ENCODE results near the gene SNAPIN. TPM values are rescaled to one million over a fixed set of nuclear protein-coding genes. Genes with fewer than 3 reads are reported as not detected.
"Not testable (repeated sequence)": the region's sequence is repeated elsewhere in the genome, so short reads cannot be mapped to it uniquely, and the experiment has no call there.

SNAPIN gene
- total and polyA plus RNA-seq, 5 experiments from 2014 or later = 28.2 to 77.4 (median 66.6) TPM

DNA sequence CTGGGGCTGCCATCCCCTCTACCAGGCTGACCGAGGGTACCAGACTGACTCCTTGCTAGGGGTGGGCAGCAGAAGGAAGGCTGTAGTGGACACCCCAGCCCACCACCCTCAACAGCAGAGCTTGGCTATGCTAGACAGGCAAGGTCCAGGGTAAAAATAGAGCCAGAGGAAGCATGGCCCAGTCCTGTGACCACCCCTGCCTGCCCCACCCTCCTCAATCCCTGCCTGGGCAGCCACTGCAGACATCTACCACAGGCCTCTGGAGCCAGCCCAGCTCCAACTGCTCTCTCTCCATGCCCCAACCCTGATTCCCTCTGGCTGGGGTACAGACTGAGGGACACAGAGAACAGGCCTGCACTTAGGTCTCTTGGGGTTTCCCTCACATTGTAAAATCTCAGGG lies 28.5 kb upstream of the SNAPIN start:
- DNase-seq (no peak), ATAC-seq (no peak)
- peaks cover 16 to 28% (median 25%) of the 10 kb centered on the region in 4 donors for H3K4me1 Mint-ChIP-seq
- H3K4me3 Mint-ChIP-seq = no peak overlapping the region
- no peaks in the 10 kb centered on the region for H3K9me3 Mint-ChIP-seq
- POLR2A ChIA-PET = no interaction called here
- H3K27ac Mint-ChIP-seq = no peak overlapping the region
- peaks cover 0 to 17% (median 11%) of the 10 kb centered on the region in 5 donors for H3K27me3 Mint-ChIP-seq
- peaks cover 0 to 5% (median 0%) of the 10 kb centered on the region in 3 donors for H3K36me3 Mint-ChIP-seq

DNA sequence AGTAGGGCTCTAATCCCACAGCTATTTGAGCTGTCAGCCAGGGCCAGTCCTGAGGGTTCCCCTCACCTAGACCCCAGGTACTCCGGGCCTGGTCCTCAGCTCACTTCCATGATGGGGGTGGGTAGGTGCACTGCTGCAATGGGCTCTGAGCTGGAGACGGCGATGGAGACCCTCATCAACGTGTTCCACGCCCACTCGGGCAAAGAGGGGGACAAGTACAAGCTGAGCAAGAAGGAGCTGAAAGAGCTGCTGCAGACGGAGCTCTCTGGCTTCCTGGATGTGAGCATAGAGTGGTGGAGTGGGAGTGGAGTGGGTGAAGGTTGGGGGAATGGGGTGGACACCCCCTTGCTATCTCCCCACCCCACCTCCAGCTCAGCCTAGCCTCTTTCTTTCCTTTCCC lies 28.1 kb upstream of the SNAPIN start:
- peaks cover 16 to 31% (median 25%) of the 10 kb centered on the region in 4 donors for H3K4me1 Mint-ChIP-seq
- H3K36me3 Mint-ChIP-seq = peaks cover 0 to 8% (median 0%) of the 10 kb centered on the region in 3 donors
- DNase-seq (no peak), ATAC-seq (no peak)
- peak overlapping the region in 1 of 10 donors; percentile 35 for H3K27ac Mint-ChIP-seq
- POLR2A ChIA-PET = interaction anchor here (0.6 kb wide), 1 partner anchor 233 kb away, joined by 3 read pairs; no protein-coding TSS in a partner anchor
- no peaks in the 10 kb centered on the region for H3K9me3 Mint-ChIP-seq
- no peak overlapping the region for H3K4me3 Mint-ChIP-seq
- peaks cover 0 to 17% (median 11%) of the 10 kb centered on the region in 5 donors for H3K27me3 Mint-ChIP-seq

- ATAC-seq = no peak
- H3K4me3 Mint-ChIP-seq = no peak overlapping the region
- H3K27ac Mint-ChIP-seq = peak overlapping the region in 3 of 10 donors; percentile 10 to 77 (median 43)
- H3K27me3 Mint-ChIP-seq = peaks cover 0 to 12% (median 8%) of the 10 kb centered on the region in 5 donors
- POLR2A ChIA-PET = interaction anchor here (0.6 kb wide), 1 partner anchor 291 kb away, joined by 4 read pairs; the partner anchor contains the start of gene GATAD2B
- DNase-seq = no peak
- no peaks in the 10 kb centered on the region for H3K9me3 Mint-ChIP-seq
- peaks cover 0 to 16% (median 0%) of the 10 kb centered on the region in 3 donors for H3K36me3 Mint-ChIP-seq
- peaks cover 13 to 40% (median 27%) of the 10 kb centered on the region in 4 donors for H3K4me1 Mint-ChIP-seq
Observed at GRCh38 chr1:153631047-153632022, 27.2 kb upstream of the SNAPIN start.

GRCh38 chr1:153633161-153633753 lies 25.2 kb upstream of the SNAPIN start:
- H3K4me1 Mint-ChIP-seq = peaks cover 12 to 42% (median 37%) of the 10 kb centered on the region in 4 donors
- no peak for DNase-seq
- H3K27ac Mint-ChIP-seq = peak overlapping the region; percentile 98 to 100 (median 100)
- H3K27me3 Mint-ChIP-seq = no peaks in the 10 kb centered on the region
- no peak for ATAC-seq
- peak overlapping the region; percentile 94 to 100 (median 100) for H3K4me3 Mint-ChIP-seq
- H3K36me3 Mint-ChIP-seq = peaks cover 9 to 34% (median 10%) of the 10 kb centered on the region in 3 donors
- H3K9me3 Mint-ChIP-seq = no peaks in the 10 kb centered on the region
- POLR2A ChIA-PET = interaction anchor here (0.6 to 3.2 kb wide), 27 partner anchors 9 to 994 kb away, joined by 3 to 85 read pairs (median 6); partner anchors contain the start of genes CREB3L4, ILF2, INTS3 and JTB

DNA sequence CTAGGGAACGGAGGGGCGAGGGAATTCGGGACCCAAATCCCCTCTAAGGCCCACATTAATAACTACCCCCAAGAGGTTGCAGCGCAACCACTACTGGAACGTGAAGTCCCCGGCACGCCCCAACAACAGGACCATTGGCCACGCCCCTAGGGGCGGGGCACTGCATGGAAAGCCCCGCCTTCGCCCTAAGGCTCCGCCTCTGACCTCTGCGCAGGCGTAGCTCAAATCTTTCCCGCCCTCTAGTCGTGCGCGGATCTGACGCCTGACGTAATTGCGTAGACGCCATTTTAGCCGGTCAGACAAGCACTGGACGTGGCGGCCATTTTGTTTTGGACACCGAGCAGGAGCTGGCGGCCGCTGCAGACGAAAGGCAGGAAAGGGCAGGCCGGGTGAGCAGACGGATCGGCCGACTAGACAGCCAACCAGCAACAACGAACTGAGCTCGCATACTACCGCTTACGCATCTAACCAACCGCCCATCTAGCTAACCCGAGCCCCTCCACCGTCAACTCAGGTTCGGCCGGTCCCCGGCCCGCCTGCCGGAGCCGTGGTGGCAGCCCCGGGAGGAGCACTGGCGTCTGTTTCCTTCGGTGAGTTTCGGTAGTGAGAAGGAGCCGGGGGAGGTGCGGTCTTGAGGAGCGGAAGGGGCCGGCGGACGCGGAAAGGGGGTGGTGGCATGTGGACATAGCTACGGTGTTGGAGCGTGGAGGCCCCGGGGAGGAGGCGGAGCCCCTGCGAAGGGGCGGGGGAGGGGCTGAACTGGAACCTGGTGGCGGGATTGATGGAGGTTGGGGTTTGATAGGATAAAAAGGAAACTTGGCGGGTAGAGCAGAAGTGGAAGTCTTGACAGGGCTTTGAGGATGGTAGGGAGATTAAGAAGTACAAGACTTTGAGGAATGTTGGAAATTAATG lies 24.5 kb upstream of the SNAPIN start, which contains the start of gene CHTOP:
TSS of gene CHTOP (plus strand) at position 313 of the 912 bp plus-strand sequence. CDS start 2,523 bp downstream, outside the sequence.
- Mint-ChIP-seq H3K4me1 (peaks cover 12 to 47% (median 39%) of the 10 kb centered on the region in 4 donors), H3K27me3 (no peaks in the 10 kb centered on the region), H3K36me3 (peaks cover 9 to 42% (median 10%) of the 10 kb centered on the region in 3 donors), H3K9me3 (no peaks in the 10 kb centered on the region), H3K27ac (peak within 1 kb of the TSS; percentile 98 to 100 (median 100)), H3K4me3 (peak within 1 kb of the TSS; percentile 94 to 100 (median 100))
- POLR2A ChIA-PET = interaction anchor here (0.6 to 3.2 kb wide), 33 partner anchors 10 to 1349 kb away, joined by 3 to 85 read pairs (median 5); partner anchors contain the start of genes CREB3L4, FLAD1, ILF2 and INTS3
- DNase-seq = peak; percentile 87 to 99 (median 96)
- ATAC-seq = peak; percentile 87 to 89

- ATAC-seq = no peak
- Mint-ChIP-seq H3K27me3 (no peaks in the 10 kb centered on the region), H3K27ac (peak overlapping the region; percentile 43 to 100 (median 79)), H3K9me3 (no peaks in the 10 kb centered on the region), H3K4me1 (peaks cover 12 to 52% (median 45%) of the 10 kb centered on the region in 4 donors), H3K36me3 (peaks cover 9 to 56% (median 10%) of the 10 kb centered on the region in 3 donors), H3K4me3 (peak overlapping the region; percentile 71 to 100 (median 88))
- DNase-seq = no peak
- POLR2A ChIA-PET = interaction anchor here (0.7 to 3.2 kb wide), 4 partner anchors 12 to 358 kb away, joined by 3 to 85 read pairs (median 20); partner anchors contain the start of gene SNAPIN
Observed at GRCh38 chr1:153635872-153636271, 22.6 kb upstream of the SNAPIN start.

DNA sequence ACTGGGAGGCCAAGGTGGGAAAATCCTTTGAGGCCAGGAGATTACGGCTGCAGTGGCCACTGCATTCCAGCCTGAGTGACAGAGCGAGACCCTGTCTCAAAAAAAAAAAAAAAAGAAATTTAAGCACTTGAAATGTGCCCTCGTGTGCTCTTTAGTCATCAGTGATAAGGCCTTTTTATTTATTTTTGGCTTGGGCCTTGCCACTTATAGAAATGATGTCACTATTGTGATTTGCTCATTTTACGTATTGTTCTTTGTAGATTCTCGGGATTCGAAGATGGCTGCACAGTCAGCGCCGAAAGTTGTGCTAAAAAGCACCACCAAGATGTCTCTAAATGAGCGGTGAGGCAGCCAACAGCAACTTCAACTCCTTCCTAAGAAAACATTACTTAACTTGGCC lies 22.2 kb upstream of the SNAPIN start:
- peak overlapping the region in 9 of 10 donors; percentile 5 to 100 (median 56) for H3K27ac Mint-ChIP-seq
- H3K27me3 Mint-ChIP-seq = no peaks in the 10 kb centered on the region
- POLR2A ChIA-PET = interaction anchor here (0.7 kb wide), 1 partner anchor 358 kb away, joined by 5 read pairs; no protein-coding TSS in a partner anchor
- peak overlapping the region; percentile 71 to 100 (median 88) for H3K4me3 Mint-ChIP-seq
- ATAC-seq = no peak
- no peaks in the 10 kb centered on the region for H3K9me3 Mint-ChIP-seq
- H3K4me1 Mint-ChIP-seq = peaks cover 14 to 56% (median 50%) of the 10 kb centered on the region in 4 donors
- H3K36me3 Mint-ChIP-seq = peaks cover 10 to 61% (median 12%) of the 10 kb centered on the region in 3 donors
- DNase-seq = no peak

DNA sequence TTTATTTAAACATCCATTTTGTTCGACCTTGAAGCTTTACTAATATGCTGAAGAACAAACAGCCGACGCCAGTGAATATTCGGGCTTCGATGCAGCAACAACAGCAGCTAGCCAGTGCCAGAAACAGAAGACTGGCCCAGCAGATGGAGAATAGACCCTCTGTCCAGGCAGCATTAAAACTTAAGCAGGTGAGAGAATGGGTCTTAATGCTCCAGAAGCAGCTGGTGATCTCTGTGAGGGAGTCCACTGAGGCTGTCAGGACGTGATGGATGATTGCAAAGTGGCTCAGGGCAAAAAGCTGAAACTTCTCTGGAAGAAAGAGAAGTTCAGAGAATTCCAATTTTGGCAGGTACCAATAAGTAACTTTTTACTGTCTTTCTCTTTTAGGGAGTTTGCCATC lies 20.2 kb upstream of the SNAPIN start:
- no peaks in the 10 kb centered on the region for H3K27me3 Mint-ChIP-seq
- H3K9me3 Mint-ChIP-seq = no peaks in the 10 kb centered on the region
- POLR2A ChIA-PET = interaction anchor here (0.9 to 3.9 kb wide), 4 partner anchors 9 to 352 kb away, joined by 3 to 26 read pairs (median 6); partner anchors contain the start of gene RPS27
- DNase-seq (no peak), ATAC-seq (no peak)
- peak overlapping the region in 1 of 10 donors; percentile 37 for H3K27ac Mint-ChIP-seq
- no peak overlapping the region for H3K4me3 Mint-ChIP-seq
- H3K36me3 Mint-ChIP-seq = peaks cover 10 to 80% (median 17%) of the 10 kb centered on the region in 3 donors
- H3K4me1 Mint-ChIP-seq = peaks cover 16 to 69% (median 61%) of the 10 kb centered on the region in 4 donors

DNA sequence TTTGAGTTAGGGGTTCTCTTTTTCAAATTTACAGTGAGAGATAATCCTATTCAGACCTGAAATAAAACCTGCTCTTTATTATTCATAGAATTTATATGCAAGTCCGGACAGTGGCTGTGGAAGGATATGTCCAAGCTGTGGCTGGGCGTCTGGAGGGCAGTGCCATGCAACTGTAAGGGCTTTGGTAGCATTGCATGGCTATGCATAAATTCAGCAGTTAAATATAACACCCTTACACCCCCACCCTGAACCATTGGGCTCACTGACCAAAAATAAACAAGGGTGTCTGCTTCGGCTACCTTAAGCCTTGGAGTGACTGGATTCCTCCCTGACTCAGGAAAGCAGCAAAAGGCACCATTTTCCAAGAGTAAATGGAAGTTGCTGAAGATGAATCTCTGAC lies 19.2 kb upstream of the SNAPIN start:
- Mint-ChIP-seq H3K4me1 (peaks cover 20 to 72% (median 62%) of the 10 kb centered on the region in 4 donors), H3K4me3 (no peak overlapping the region), H3K9me3 (no peaks in the 10 kb centered on the region), H3K27ac (peak overlapping the region in 1 of 10 donors; percentile 29), H3K27me3 (no peaks in the 10 kb centered on the region), H3K36me3 (peaks cover 19 to 89% (median 24%) of the 10 kb centered on the region in 3 donors)
- DNase-seq (no peak), ATAC-seq (no peak)
- POLR2A ChIA-PET = interaction anchor here (3.9 kb wide), 1 partner anchor 10 kb away, joined by 26 read pairs; no protein-coding TSS in a partner anchor

DNA sequence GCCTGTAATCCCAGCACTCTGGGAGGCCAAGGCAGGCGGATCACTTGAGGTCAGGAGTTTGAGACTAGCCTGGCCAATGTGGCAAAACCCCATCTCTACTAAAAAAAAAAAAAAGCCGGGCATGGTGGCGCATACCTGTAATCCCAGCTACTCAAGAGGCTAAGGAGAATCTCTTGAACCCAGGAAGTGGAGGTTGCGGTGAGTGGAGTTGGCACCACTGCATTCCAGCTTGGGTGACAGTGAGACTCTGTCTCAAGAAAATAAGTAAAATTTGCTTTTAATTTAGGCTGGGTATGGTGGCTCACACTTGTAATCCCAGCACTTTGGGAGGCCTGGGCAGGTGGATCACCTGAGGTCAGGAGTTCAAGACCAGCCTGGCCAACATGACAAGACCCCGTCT lies 18.3 kb upstream of the SNAPIN start:
- H3K27me3 Mint-ChIP-seq, DNase-seq, H3K9me3 Mint-ChIP-seq, ATAC-seq, H3K4me3 Mint-ChIP-seq: not testable (repeated sequence)
- peaks cover 22 to 93% (median 29%) of the 10 kb centered on the region in 3 donors for H3K36me3 Mint-ChIP-seq
- peaks cover 17 to 75% (median 68%) of the 10 kb centered on the region in 4 donors for H3K4me1 Mint-ChIP-seq
- peak overlapping the region in 2 of 10 donors; percentile 82 for H3K27ac Mint-ChIP-seq
- POLR2A ChIA-PET = interaction anchor here (0.7 to 3.9 kb wide), 2 partner anchors 9 to 1151 kb away, joined by 4 to 26 read pairs; no protein-coding TSS in a partner anchor

- no peaks in the 10 kb centered on the region for H3K27me3 Mint-ChIP-seq
- H3K36me3 Mint-ChIP-seq = peaks cover 28 to 95% (median 33%) of the 10 kb centered on the region in 3 donors
- POLR2A ChIA-PET = interaction anchor here (3.9 kb wide), 1 partner anchor 9 kb away, joined by 26 read pairs; no protein-coding TSS in a partner anchor
- peak overlapping the region in 5 of 10 donors; percentile 17 to 69 (median 33) for H3K27ac Mint-ChIP-seq
- peak overlapping the region in 1 of 10 donors; percentile 0 for H3K4me3 Mint-ChIP-seq
- DNase-seq (no peak), ATAC-seq (no peak)
- peaks cover 23 to 76% (median 73%) of the 10 kb centered on the region in 4 donors for H3K4me1 Mint-ChIP-seq
- H3K9me3 Mint-ChIP-seq = no peaks in the 10 kb centered on the region
Observed at GRCh38 chr1:153640861-153641260, 17.6 kb upstream of the SNAPIN start.
